ENCODE data around the gene PCDHB5.
"Not testable (repeated sequence)": the region's sequence is repeated elsewhere in the genome, so short reads cannot be mapped to it uniquely, and the experiment has no call there.

GRCh38 chr5:141151632-141152031 lies 16.6 kb downstream of the PCDHB5 start:
- TF ChIP-seq CREB3 (tag; conservative IDR thresholded peaks at IDR 0.05; ENCODE audit: low read depth); ZZZ3 (IDR thresholded peaks at IDR 0.05); ELF4 (CRISPR knock-in tag; IDR thresholded peaks at IDR 0.05); CTBP1 (IDR thresholded peaks at IDR 0.05; ENCODE audit: borderline replicate concordance); YY1 (IDR thresholded peaks at IDR 0.05; ENCODE audit: borderline replicate concordance in 1 of 3, control insufficient read depth in 1 of 3, extremely low read depth in 1 of 3, insufficient read depth in 3 of 3, insufficient read length in 1 of 3, insufficient replicate concordance in 2 of 3, low read depth in 1 of 3, low read length in 2 of 3); USF2 (CRISPR knock-in tag; IDR thresholded peaks at IDR 0.05); POLR2A (conservative IDR thresholded peaks at IDR 0.05); CTCF (IDR thresholded peaks at IDR 0.05 in 2 of 3, conservative IDR thresholded peaks at IDR 0.05 in 1 of 3; ENCODE audit: insufficient read depth in 2 of 3, low read depth in 1 of 3, low read length in 3 of 3); REST (IDR thresholded peaks at IDR 0.05; ENCODE audit: borderline replicate concordance); REST (CRISPR knock-in tag; IDR thresholded peaks at IDR 0.05; ENCODE audit: low read depth); PRDM10 (IDR thresholded peaks at IDR 0.05; ENCODE audit: partially characterized antibody); DMBX1 (CRISPR knock-in tag; IDR thresholded peaks at IDR 0.05; ENCODE audit: borderline replicate concordance); PHB (CRISPR knock-in tag; IDR thresholded peaks at IDR 0.05); NR3C1 (CRISPR knock-in tag; IDR thresholded peaks at IDR 0.05): not testable (repeated sequence)
